ENCODE results near the gene LANCL2. TPM values are rescaled to one million over a fixed set of nuclear protein-coding genes. Genes with fewer than 3 reads are reported as not detected.

LANCL2 gene, protein sequence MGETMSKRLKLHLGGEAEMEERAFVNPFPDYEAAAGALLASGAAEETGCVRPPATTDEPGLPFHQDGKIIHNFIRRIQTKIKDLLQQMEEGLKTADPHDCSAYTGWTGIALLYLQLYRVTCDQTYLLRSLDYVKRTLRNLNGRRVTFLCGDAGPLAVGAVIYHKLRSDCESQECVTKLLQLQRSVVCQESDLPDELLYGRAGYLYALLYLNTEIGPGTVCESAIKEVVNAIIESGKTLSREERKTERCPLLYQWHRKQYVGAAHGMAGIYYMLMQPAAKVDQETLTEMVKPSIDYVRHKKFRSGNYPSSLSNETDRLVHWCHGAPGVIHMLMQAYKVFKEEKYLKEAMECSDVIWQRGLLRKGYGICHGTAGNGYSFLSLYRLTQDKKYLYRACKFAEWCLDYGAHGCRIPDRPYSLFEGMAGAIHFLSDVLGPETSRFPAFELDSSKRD
- total RNA-seq = 16.3 and 29.2 TPM in 2 replicates

GRCh38 chr7:55365205-55365674, at the start of gene LANCL2:
LANCL2 (plus strand) TSS chr7:55365337; CDS start chr7:55366026, 689 bp downstream.
- DNase-seq (ENCODE audit: low read depth) = no peak
- H3K4me3 ChIP-seq (ENCODE audit: low read depth, low read length) = peak within 1 kb of the TSS; percentile 99
- TF ChIP-seq, protein P1, sequence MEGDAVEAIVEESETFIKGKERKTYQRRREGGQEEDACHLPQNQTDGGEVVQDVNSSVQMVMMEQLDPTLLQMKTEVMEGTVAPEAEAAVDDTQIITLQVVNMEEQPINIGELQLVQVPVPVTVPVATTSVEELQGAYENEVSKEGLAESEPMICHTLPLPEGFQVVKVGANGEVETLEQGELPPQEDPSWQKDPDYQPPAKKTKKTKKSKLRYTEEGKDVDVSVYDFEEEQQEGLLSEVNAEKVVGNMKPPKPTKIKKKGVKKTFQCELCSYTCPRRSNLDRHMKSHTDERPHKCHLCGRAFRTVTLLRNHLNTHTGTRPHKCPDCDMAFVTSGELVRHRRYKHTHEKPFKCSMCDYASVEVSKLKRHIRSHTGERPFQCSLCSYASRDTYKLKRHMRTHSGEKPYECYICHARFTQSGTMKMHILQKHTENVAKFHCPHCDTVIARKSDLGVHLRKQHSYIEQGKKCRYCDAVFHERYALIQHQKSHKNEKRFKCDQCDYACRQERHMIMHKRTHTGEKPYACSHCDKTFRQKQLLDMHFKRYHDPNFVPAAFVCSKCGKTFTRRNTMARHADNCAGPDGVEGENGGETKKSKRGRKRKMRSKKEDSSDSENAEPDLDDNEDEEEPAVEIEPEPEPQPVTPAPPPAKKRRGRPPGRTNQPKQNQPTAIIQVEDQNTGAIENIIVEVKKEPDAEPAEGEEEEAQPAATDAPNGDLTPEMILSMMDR (conservative IDR thresholded peaks at IDR 0.05; ENCODE audit: low read depth, low read length) = no peak

DNA sequence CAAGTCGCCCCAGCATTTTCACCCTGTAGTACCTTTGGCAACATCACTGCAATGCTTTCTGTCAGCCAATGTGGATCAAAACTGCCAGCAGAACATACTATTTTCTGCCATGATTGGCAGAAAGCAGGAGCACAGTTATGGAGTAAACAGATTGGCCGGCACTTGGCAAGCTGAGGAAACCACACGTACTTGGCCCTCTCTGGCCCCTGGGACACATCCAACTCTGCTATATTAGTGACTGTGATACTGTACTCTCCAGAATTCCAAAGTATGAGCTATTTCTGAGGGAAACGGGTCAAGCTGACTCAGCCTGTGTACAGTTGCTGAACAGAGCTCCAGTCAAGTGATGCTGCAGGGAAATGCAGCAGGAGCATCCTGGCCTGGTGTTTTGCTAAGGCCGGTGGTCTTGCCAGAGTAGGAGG, 39.8 kb upstream of the LANCL2 start:
- TF ChIP-seq, protein P1 (conservative IDR thresholded peaks at IDR 0.05; ENCODE audit: low read depth, low read length) = no peak
- DNase-seq (ENCODE audit: low read depth) = no peak

DNA sequence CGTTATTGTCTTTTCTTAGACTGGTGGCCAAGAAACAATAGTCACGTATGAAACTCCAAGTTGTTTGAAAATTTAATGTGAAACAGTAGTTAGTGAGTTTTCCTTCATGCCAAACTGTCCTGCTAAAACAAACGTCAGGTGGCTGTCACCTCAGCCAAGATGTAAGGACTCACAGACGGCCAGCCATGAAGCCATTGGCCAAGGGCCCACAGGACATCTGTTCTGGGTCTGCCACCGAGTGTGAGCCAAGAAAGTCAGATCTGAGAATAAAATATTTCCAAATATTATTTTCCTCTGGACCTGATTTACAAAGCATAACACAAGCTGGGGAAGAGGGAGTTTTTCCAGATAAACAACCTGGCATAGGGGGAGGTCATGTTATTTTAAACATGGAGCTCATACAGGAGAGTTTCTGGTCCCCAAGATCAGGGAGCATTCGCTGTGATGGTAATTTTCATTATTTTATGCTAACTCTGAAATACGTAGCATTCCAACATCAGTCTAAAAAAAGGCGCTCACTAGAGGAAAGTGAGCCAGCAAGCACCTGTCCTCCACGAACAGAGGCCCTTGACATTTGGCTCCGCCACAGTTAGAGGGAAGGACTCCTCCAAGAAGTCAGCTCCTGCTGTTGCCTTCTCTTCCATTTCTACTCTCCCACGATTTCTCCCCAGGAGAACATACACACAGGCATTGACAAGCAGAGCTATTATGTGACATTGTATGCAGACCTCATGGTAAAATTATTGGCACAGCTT, 38.9 kb upstream of the LANCL2 start:
- H3K4me3 ChIP-seq (ENCODE audit: low read depth, low read length) = no peak overlapping the region
- TF ChIP-seq, protein P1 (conservative IDR thresholded peaks at IDR 0.05; ENCODE audit: low read depth, low read length) = no peak
- DNase-seq (ENCODE audit: low read depth) = no peak

More for the DNA sequence above, 39.8 kb upstream of the LANCL2 start:
- H3K4me3 ChIP-seq (ENCODE audit: low read depth, low read length) = no peak overlapping the region

GRCh38 chr7:55326945-55327626, 38.1 kb upstream of the LANCL2 start:
- no peak for DNase-seq (ENCODE audit: low read depth)
- TF ChIP-seq, protein P1 (conservative IDR thresholded peaks at IDR 0.05; ENCODE audit: low read depth, low read length) = no peak
- H3K4me3 ChIP-seq (ENCODE audit: low read depth, low read length) = no peak overlapping the region

- TF ChIP-seq, protein P1 (conservative IDR thresholded peaks at IDR 0.05; ENCODE audit: low read depth, low read length) = no peak
- H3K4me3 ChIP-seq (ENCODE audit: low read depth, low read length) = no peak overlapping the region
- no peak for DNase-seq (ENCODE audit: low read depth)
Observed at GRCh38 chr7:55335151-55335550, 30.0 kb upstream of the LANCL2 start.

DNA sequence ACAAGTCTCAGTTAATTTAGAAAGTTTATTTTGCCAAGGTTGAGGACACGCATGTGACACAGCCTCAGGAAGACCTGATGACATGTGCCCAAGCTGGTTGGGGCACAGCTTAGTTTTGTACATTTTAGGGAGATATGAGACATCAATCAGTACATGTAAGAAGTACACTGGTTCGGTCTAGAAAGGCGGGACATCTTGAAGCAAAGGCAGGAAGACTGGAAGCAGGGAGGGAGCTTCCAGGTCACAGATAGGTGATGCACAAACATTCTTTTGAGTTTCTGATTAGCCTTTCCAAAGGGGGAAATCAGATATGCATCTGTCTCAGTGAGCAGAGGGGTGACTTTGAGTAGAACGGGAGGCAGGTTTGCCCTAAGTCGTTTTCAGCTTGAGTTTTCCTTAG, 29.4 kb upstream of the LANCL2 start:
- no peak overlapping the region for H3K4me3 ChIP-seq (ENCODE audit: low read depth, low read length)
- DNase-seq (ENCODE audit: low read depth) = no peak
- TF ChIP-seq, protein P1 (conservative IDR thresholded peaks at IDR 0.05; ENCODE audit: low read depth, low read length) = no peak
